Sigmoid colon (tissue), 7 donors: Measurements from ENCODE around the gene INF2. TPM values are rescaled to one million over a fixed set of nuclear protein-coding genes. Genes with fewer than 3 reads are reported as not detected.
A peak's percentile ranks its signal among the peaks of the same experiment; 100 is the strongest.

Experiments used
- DNase-seq: peaks from one replicate; pipeline ENCODE4 v3.0.0-alpha.2; 2019
- H3K27ac ChIP-seq, 4 donors: fragments of 200-600 bp; sonication (generic); one replicate each; pipeline ENCODE4 v1.5.1; 2016 to 2019; ENCODE audit warnings: mild to moderate bottlenecking in 1 of 4
- H3K27me3 ChIP-seq, 3 donors: fragments of 200-600 bp; sonication (generic); one replicate each; pipeline ENCODE4 v1.5.1; 2019; ENCODE audit warnings: mild to moderate bottlenecking in 1 of 3
- H3K36me3 ChIP-seq, 4 donors: fragments of 200-600 bp; sonication (generic); one replicate each; pipeline ENCODE4 v1.5.1; 2016 to 2019
- H3K4me1 ChIP-seq, 4 donors: fragments of 200-600 bp; sonication (generic); one replicate each; pipeline ENCODE4 v1.5.1; 2017 to 2019
- H3K4me3 ChIP-seq, 4 donors: fragments of 200-600 bp; sonication (generic); one replicate each; pipeline ENCODE4 v1.5.1; 2017 to 2019; ENCODE audit warnings: mild to moderate bottlenecking in 2 of 4, moderate library complexity in 1 of 4
- H3K9me3 ChIP-seq, 4 donors: fragments of 200-600 bp in 3 of 4; sonication (generic) in 3 of 4; one replicate each; pipeline versions ENCODE4 v1.5.1 to v1.6.1; 2013 to 2019
- CTCF ChIP-seq, 4 experiments: fragments of 450-650 bp in 3 of 4; fragments of 200-600 bp in 1 of 4; IDR thresholded peaks; one replicate each; pipeline ENCODE4 v1.5.1; 2016 to 2019; ENCODE audit warnings: antibody characterized with exemption in 4 of 4, mild to moderate bottlenecking in 3 of 4, moderate library complexity in 2 of 4
- EP300 ChIP-seq, 4 donors: sonication (generic); formaldehyde crosslinking; IDR thresholded peaks; one replicate each; pipeline ENCODE4 v1.6.1; 2017; ENCODE audit warnings: antibody characterized with exemption in 4 of 4
- POLR2A ChIP-seq, 2 donors: fragments of 450-650 bp; IDR thresholded peaks; one replicate each; pipeline ENCODE4 v1.6.1; 2016; ENCODE audit warnings: antibody characterized with exemption in 2 of 2, mild to moderate bottlenecking in 2 of 2, moderate library complexity in 2 of 2
- POLR2AphosphoS5 ChIP-seq, 4 donors: sonication (generic); formaldehyde crosslinking; IDR thresholded peaks; one replicate each; pipeline ENCODE4 v1.6.1; 2017; ENCODE audit warnings: antibody characterized with exemption in 4 of 4
- WGBS, 2 donors: extraction: QIAGEN DNeasy Blood & Tissue Kit; methylation state at CpG; one replicate each; pipeline ENCODE4 v1.1.7; 2013; 5-methylcytosine and 5-hydroxymethylcytosine counted together
- intact Hi-C: fragments of 100-400 bp; cut with DNase I; formaldehyde crosslinking; loops from one replicate; pipeline ENCODE4 v1.15.1; 2023
- polyA plus RNA-seq, 3 donors: library from polyadenylated mRNA; stranded (reverse); fragments of 200-250 nt; gene quantifications; one replicate each; pipeline ENCODE4 v1.2.3, GENCODE V29; 2013
- total RNA-seq, 4 donors: library from RNA; depleted of rRNA; stranded (reverse); fragments of >200 nt; gene quantifications; one replicate each; pipeline ENCODE4 v1.1.0, GENCODE V29; 2016
- donor health status: healthy with polysubstance abuse.
- donor health status: Bipolar disorder and iron deficiency.
- donor health status: healthy.

Gene INF2
- total and polyA plus RNA-seq, 7 donors: 26.3 to 169 (median 67.0) TPM

- Histone ChIP-seq H3K27ac (peak overlapping the region; percentile 76 to 89 (median 86)), H3K36me3 (no peaks in the 10 kb centered on the region), H3K4me3 (peak overlapping the region; percentile 31 to 61 (median 55)), H3K4me1 (peaks cover 0 to 53% (median 49%) of the 10 kb centered on the region in 4 donors), H3K9me3 (no peaks in the 10 kb centered on the region), H3K27me3 (no peaks in the 10 kb centered on the region)
- intact Hi-C loops: loop anchor here (2.0 kb wide), 1 partner anchor 26 kb away; no protein-coding TSS in a partner anchor
- 33 to 41% methylated on average over 29 of the region's 29 CpGs for WGBS, 2 donors
- TF ChIP-seq POLR2A (IDR thresholded peaks at IDR 0.05): no peak
- TF ChIP-seq CTCF (IDR thresholded peaks at IDR 0.05): no peak
- no peak for TF ChIP-seq EP300 (IDR thresholded peaks at IDR 0.05)
- peak; percentile 72 for DNase-seq
Observed at GRCh38 chr14:104676694-104677511, 12.5 kb upstream of the INF2 start.

- peak overlapping the region; percentile 76 to 89 (median 86) for H3K27ac ChIP-seq
- intact Hi-C loops: loop anchor here (2.0 kb wide), 1 partner anchor 27 kb away; no protein-coding TSS in a partner anchor
- H3K9me3 ChIP-seq: no peaks in the 10 kb centered on the region
- peak overlapping the region; percentile 31 to 61 (median 55) for H3K4me3 ChIP-seq
- no peaks in the 10 kb centered on the region for H3K27me3 ChIP-seq
- peak; percentile 89 for DNase-seq
- H3K36me3 ChIP-seq: no peaks in the 10 kb centered on the region
- 1% methylated on average over 43 of the region's 43 CpGs for WGBS, 2 donors
- H3K4me1 ChIP-seq: peaks cover 0 to 61% (median 57%) of the 10 kb centered on the region in 4 donors
- TF ChIP-seq POLR2AphosphoS5 (IDR thresholded peaks at IDR 0.05) (peak; percentile 71 to 85 (median 79)), EP300 (IDR thresholded peaks at IDR 0.05) (peak in 1 of 4 donors; percentile 2), CTCF (IDR thresholded peaks at IDR 0.05) (no peak), POLR2A (IDR thresholded peaks at IDR 0.05) (peak; percentile 44 to 68)
Observed at GRCh38 chr14:104677512-104678332, 11.7 kb upstream of the INF2 start.

DNA sequence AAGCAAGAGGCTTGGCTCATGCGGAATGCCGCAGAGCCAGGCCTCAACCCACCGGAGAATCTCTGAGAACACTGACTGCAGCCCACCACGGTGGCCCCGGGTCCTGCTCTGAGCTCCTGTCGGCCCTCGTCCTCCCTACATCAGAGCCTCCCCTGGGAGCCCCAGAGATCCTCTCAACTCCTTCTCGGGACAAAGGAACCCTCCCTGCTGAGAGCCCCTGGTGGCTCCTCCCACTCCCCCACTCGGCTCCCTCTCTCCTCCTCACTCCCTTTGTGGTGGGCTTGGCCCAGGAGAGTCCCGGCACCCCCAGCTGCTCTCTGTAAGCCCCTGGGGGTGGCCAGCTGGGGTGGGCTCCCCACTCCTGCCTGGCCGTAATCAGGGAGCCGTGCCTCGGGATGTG, 11.1 kb upstream of the INF2 start:
- 32 to 60% methylated on average over 13 of the region's 13 CpGs for WGBS, 2 donors
- intact Hi-C loops: no loop called here

GRCh38 chr14:104678901-104679705, 10.3 kb upstream of the INF2 start:
- TF ChIP-seq CTCF (IDR thresholded peaks at IDR 0.05) (no peak), POLR2A (IDR thresholded peaks at IDR 0.05) (no peak), POLR2AphosphoS5 (IDR thresholded peaks at IDR 0.05) (no peak), EP300 (IDR thresholded peaks at IDR 0.05) (no peak)
- intact Hi-C loops: no loop called here
- Histone ChIP-seq H3K4me3 (peak overlapping the region in 1 of 4 donors; percentile 57), H3K27ac (peak overlapping the region; percentile 76 to 89 (median 86)), H3K27me3 (no peaks in the 10 kb centered on the region), H3K36me3 (no peaks in the 10 kb centered on the region), H3K9me3 (no peaks in the 10 kb centered on the region), H3K4me1 (peaks cover 0 to 65% (median 59%) of the 10 kb centered on the region in 4 donors)
- peak; percentile 65 for DNase-seq
- 85 to 88% methylated on average over 18 of the region's 18 CpGs for whole genome bisulfite sequencing, 2 donors

More for the DNA sequence above, 11.1 kb upstream of the INF2 start:
- Histone ChIP-seq H3K4me3 (peak overlapping the region; percentile 31 to 61 (median 55)), H3K36me3 (no peaks in the 10 kb centered on the region), H3K27ac (peak overlapping the region; percentile 76 to 89 (median 86)), H3K9me3 (no peaks in the 10 kb centered on the region), H3K27me3 (no peaks in the 10 kb centered on the region), H3K4me1 (peaks cover 0 to 65% (median 59%) of the 10 kb centered on the region in 4 donors)
- DNase-seq: peak; percentile 74
- TF ChIP-seq POLR2A (IDR thresholded peaks at IDR 0.05): no peak
- no peak for TF ChIP-seq EP300 (IDR thresholded peaks at IDR 0.05)
- TF ChIP-seq POLR2AphosphoS5 (IDR thresholded peaks at IDR 0.05): no peak
